Common myeloid progenitor, CD34-positive (primary cell): ENCODE results near the gene RBFOX1.

Experiments
- CTCF ChIA-PET: fragments of 350-600 bp; sonication (Branson Sonifier 250); formaldehyde crosslinking; loops from one replicate; lab custom pipeline; 2021; ENCODE audit warnings: antibody characterized with exemption; lab: Charles Lee
- POLR2A ChIA-PET: fragments of 350-600 bp; sonication (Branson Sonifier 250); formaldehyde crosslinking; loops from one replicate; lab custom pipeline; 2021; ENCODE audit warnings: antibody characterized with exemption; lab: Charles Lee
- DNase-seq, 3 donors: peaks; one replicate each; pipeline versions ENCODE4 v3.0.0 to v3.0.0-alpha.2; 2013
- H3K27ac ChIP-seq, 2 experiments: 1 replicate in 1 of 2; 2 replicates in 1 of 2; pipeline ENCODE4 v1.7.0; 2013; ENCODE audit warnings: inconsistent platforms in 2 of 2, low read length in 2 of 2, mild to moderate bottlenecking in 2 of 2, low read depth in 1 of 2, moderate library complexity in 1 of 2; ENCODE audit not compliant: severe bottlenecking in 2 of 2, insufficient read depth in 1 of 2, poor library complexity in 1 of 2
- H3K27me3 ChIP-seq, 5 experiments: replicated peaks in 2 of 5; 1 replicate in 3 of 5; 2 replicates in 2 of 5; pipeline versions ENCODE4 v1.6.1 to v1.7.0; 2013; ENCODE audit warnings: low read length in 4 of 5, mild to moderate bottlenecking in 2 of 5, moderate library complexity in 2 of 5, inconsistent platforms in 1 of 5; ENCODE audit not compliant: insufficient read depth in 5 of 5, control insufficient read depth in 4 of 5
- H3K36me3 ChIP-seq, 4 experiments: 1 replicate in 2 of 4; 2 replicates in 2 of 4; pipeline versions ENCODE4 v1.6.1 to v1.7.0; 2013; ENCODE audit warnings: low read length in 3 of 4, control low read depth in 1 of 4, mild to moderate bottlenecking in 1 of 4; ENCODE audit not compliant: control insufficient read depth in 4 of 4, insufficient read depth in 4 of 4
- H3K4me1 ChIP-seq, 4 experiments: 1 replicate in 3 of 4; 2 replicates in 1 of 4; pipeline versions ENCODE4 v1.6.1 to v1.7.1; 2013; ENCODE audit warnings: low read length in 3 of 4, mild to moderate bottlenecking in 3 of 4, control low read depth in 1 of 4, inconsistent platforms in 1 of 4, moderate library complexity in 1 of 4; ENCODE audit not compliant: control insufficient read depth in 4 of 4, insufficient read depth in 4 of 4; ENCODE audit errors: control extremely low read depth in 1 of 4
- H3K4me3 ChIP-seq, 7 experiments: 1 replicate in 4 of 7; 2 replicates in 3 of 7; pipeline versions ENCODE4 v1.5.1 to v1.7.0; 2013; ENCODE audit warnings: mild to moderate bottlenecking in 7 of 7, low read length in 6 of 7, moderate library complexity in 6 of 7, inconsistent platforms in 2 of 7, low read depth in 2 of 7, control low read depth in 1 of 7; ENCODE audit not compliant: insufficient read depth in 4 of 7, control insufficient read depth in 1 of 7; ENCODE audit errors: extremely low read depth in 1 of 7
- H3K9me3 ChIP-seq, 5 experiments: 1 replicate in 4 of 5; 2 replicates in 1 of 5; pipeline versions ENCODE4 v1.6.1 to v1.7.1; 2013; ENCODE audit warnings: low read length in 4 of 5, mild to moderate bottlenecking in 2 of 5, inconsistent platforms in 1 of 5, low read depth in 1 of 5, moderate library complexity in 1 of 5; ENCODE audit not compliant: control insufficient read depth in 4 of 5, insufficient read depth in 2 of 5; ENCODE audit errors: control extremely low read depth in 1 of 5
- WGBS: methylation state at CpG from one replicate; pipeline ENCODE4 v1.1.5; 2013; ENCODE audit not compliant: insufficient coverage; 5-methylcytosine and 5-hydroxymethylcytosine counted together

RBFOX1 gene

GRCh38 chr16:7504844-7505243 lies 172.2 kb downstream of the RBFOX1 start:
- no peaks in the 10 kb centered on the region for H3K36me3 ChIP-seq
- H3K27ac ChIP-seq: no peak overlapping the region
- ChIA-PET CTCF (no interaction called here), POLR2A (no interaction called here)
- no peaks in the 10 kb centered on the region for H3K9me3 ChIP-seq
- H3K4me3 ChIP-seq: no peak overlapping the region
- H3K27me3 ChIP-seq: no peaks in the 10 kb centered on the region
- no peaks in the 10 kb centered on the region for H3K4me1 ChIP-seq
- WGBS: 98% methylated on average over 5 of the region's 8 CpGs
- no peak for DNase-seq

GRCh38 chr16:7505495-7505894 lies 172.8 kb downstream of the RBFOX1 start:
- Histone ChIP-seq H3K4me3 (no peak overlapping the region), H3K36me3 (no peaks in the 10 kb centered on the region), H3K27ac (no peak overlapping the region), H3K27me3 (no peaks in the 10 kb centered on the region), H3K4me1 (no peaks in the 10 kb centered on the region), H3K9me3 (no peaks in the 10 kb centered on the region)
- 60% methylated on average over 1 of the region's 4 CpGs for WGBS
- ChIA-PET POLR2A (no interaction called here), CTCF (no interaction called here)
- DNase-seq: no peak

GRCh38 chr16:7506363-7506762 lies 173.7 kb downstream of the RBFOX1 start:
- no peaks in the 10 kb centered on the region for H3K4me1 ChIP-seq
- no peaks in the 10 kb centered on the region for H3K9me3 ChIP-seq
- POLR2A ChIA-PET: no interaction called here
- no peak overlapping the region for H3K27ac ChIP-seq
- WGBS: 83% methylated on average over 2 of the region's 5 CpGs
- H3K4me3 ChIP-seq: no peak overlapping the region
- CTCF ChIA-PET: no interaction called here
- H3K36me3 ChIP-seq: no peaks in the 10 kb centered on the region
- H3K27me3 ChIP-seq: no peaks in the 10 kb centered on the region
- no peak for DNase-seq

- DNase-seq: no peak
- no peaks in the 10 kb centered on the region for H3K9me3 ChIP-seq
- H3K27ac ChIP-seq: no peak overlapping the region
- H3K36me3 ChIP-seq: no peaks in the 10 kb centered on the region
- no peak overlapping the region for H3K4me3 ChIP-seq
- WGBS: 93% methylated on average over 3 of the region's 3 CpGs
- no peaks in the 10 kb centered on the region for H3K4me1 ChIP-seq
- ChIA-PET CTCF (no interaction called here), POLR2A (no interaction called here)
- H3K27me3 ChIP-seq: no peaks in the 10 kb centered on the region
These were observed 176.0 kb downstream of the RBFOX1 start for GRCh38 chr16:7508656-7509055.

DNA sequence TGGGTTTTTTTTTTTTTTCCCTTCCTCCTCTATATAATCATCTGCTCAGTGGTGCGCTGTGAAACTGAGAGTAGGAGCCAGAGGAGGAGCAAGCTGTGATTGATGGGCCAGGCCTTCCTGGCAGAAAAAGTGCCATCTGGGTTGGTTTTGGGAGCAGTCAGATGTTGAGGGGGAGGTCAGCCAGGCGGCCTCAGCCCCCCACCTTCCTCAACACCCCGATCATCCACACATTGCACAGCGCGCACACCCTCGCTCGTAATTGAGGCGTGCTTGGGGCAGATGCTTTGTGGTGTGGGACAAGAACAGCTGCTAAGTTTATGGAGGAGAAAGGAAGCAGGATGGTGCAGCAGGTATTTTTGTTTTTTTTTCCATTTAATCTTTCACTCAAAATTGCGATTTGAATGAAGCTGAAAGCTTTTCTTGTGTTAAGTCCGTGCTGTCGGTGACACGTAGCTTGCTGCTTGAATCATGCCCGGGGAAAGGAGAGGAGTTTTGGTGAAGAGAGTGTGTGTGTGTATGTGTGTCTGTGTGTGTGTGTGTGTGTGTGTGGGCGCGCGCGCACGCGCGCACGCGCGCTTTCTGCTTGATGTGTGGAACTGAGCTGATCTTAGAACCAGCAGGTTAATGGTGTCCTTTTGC lies 177.4 kb downstream of the RBFOX1 start:
- ChIA-PET POLR2A (no interaction called here), CTCF (no interaction called here)
- Histone ChIP-seq H3K9me3 (no peaks in the 10 kb centered on the region), H3K4me3 (no peak overlapping the region), H3K36me3 (no peaks in the 10 kb centered on the region), H3K27ac (no peak overlapping the region), H3K4me1 (no peaks in the 10 kb centered on the region), H3K27me3 (no peaks in the 10 kb centered on the region)
- no peak for DNase-seq
- 87% methylated on average over 15 of the region's 23 CpGs for WGBS

GRCh38 chr16:7511549-7512260 lies 179.1 kb downstream of the RBFOX1 start:
- no peak for DNase-seq
- Histone ChIP-seq H3K4me1 (no peaks in the 10 kb centered on the region), H3K36me3 (no peaks in the 10 kb centered on the region), H3K9me3 (no peaks in the 10 kb centered on the region), H3K4me3 (no peak overlapping the region), H3K27me3 (no peaks in the 10 kb centered on the region), H3K27ac (no peak overlapping the region)
- WGBS: 67% methylated on average over 5 of the region's 7 CpGs
- POLR2A ChIA-PET: no interaction called here
- CTCF ChIA-PET: no interaction called here

- ChIA-PET POLR2A (no interaction called here), CTCF (no interaction called here)
- Histone ChIP-seq H3K27me3 (no peaks in the 10 kb centered on the region), H3K27ac (no peak overlapping the region), H3K9me3 (no peaks in the 10 kb centered on the region), H3K4me3 (no peak overlapping the region), H3K36me3 (no peaks in the 10 kb centered on the region), H3K4me1 (no peaks in the 10 kb centered on the region)
- DNase-seq: no peak
- WGBS: 50% methylated on average over 2 of the region's 3 CpGs
These were observed 179.9 kb downstream of the RBFOX1 start for GRCh38 chr16:7512503-7512902.
